HEK293 (cell line): ENCODE results near the gene SORBS2.

Source experiments
- CTCF ChIA-PET: fragments of 350-600 bp; formaldehyde crosslinking; extraction: SDS; loops from one replicate; lab custom pipeline; 2021; ENCODE audit warnings: antibody characterized with exemption; lab: Yijun Ruan, JAX
- POLR2A ChIA-PET: fragments of 300-600 bp; formaldehyde crosslinking; extraction: SDS; loops from one replicate; lab custom pipeline; 2020; ENCODE audit warnings: antibody characterized with exemption, inconsistent platforms; lab: Yijun Ruan, JAX
- H3K27ac ChIP-seq: fragments of 200-500 bp; sonication (Bioruptor generic); 2 replicates; pipeline ENCODE4 v1.5.1; 2014; ENCODE audit warnings: low read depth, low read length, control low read depth, inconsistent platforms; ENCODE audit errors: extremely low read depth
- H3K36me3 ChIP-seq, 2 experiments: fragments of 200-500 bp in 1 of 2; sonication (Bioruptor generic) in 1 of 2; 1 replicate in 1 of 2; 2 replicates in 1 of 2; pipeline ENCODE4 v1.5.1; 2014 to 2017; ENCODE audit warnings: inconsistent platforms in 2 of 2, low read length in 2 of 2; ENCODE audit not compliant: control insufficient read depth in 2 of 2, insufficient read depth in 1 of 2
- H3K4me1 ChIP-seq: fragments of 200-500 bp; sonication (Bioruptor generic); 2 replicates; pipeline ENCODE4 v1.5.1; 2014; ENCODE audit warnings: mild to moderate bottlenecking, low read length, inconsistent platforms; ENCODE audit not compliant: control insufficient read depth, insufficient read depth
- H3K4me3 ChIP-seq: 2 replicates; pipeline ENCODE4 v1.5.1; 2011; ENCODE audit warnings: low read depth, mild to moderate bottlenecking, control low read depth, low read length, moderate library complexity
- H3K9me3 ChIP-seq: fragments of 200-500 bp; sonication (Bioruptor generic); 2 replicates; pipeline ENCODE4 v1.5.1; 2014; ENCODE audit warnings: low read depth, low read length, inconsistent platforms; ENCODE audit not compliant: control insufficient read depth, insufficient read depth
- BCL11A ChIP-seq: fragments of 450-650 bp; formaldehyde crosslinking; IDR thresholded peaks from 2 replicates; pipeline ENCODE4 v1.5.1; 2016; ENCODE audit warnings: low read depth, missing biosample characterization, missing genetic modification characterization
- GFI1B ChIP-seq: fragments of 450-650 bp; formaldehyde crosslinking; IDR thresholded peaks from 2 replicates; pipeline ENCODE4 v1.5.1; 2016; ENCODE audit warnings: missing biosample characterization, missing genetic modification characterization
- PATZ1 ChIP-seq: fragments of 450-650 bp; formaldehyde crosslinking; IDR thresholded peaks from 2 replicates; pipeline ENCODE4 v1.5.1; 2016; ENCODE audit warnings: missing biosample characterization, missing genetic modification characterization
- RBAK ChIP-seq: fragments of 450-650 bp; formaldehyde crosslinking; IDR thresholded peaks from 2 replicates; pipeline ENCODE4 v1.5.1; 2016; ENCODE audit warnings: missing biosample characterization, missing genetic modification characterization
- REPIN1 ChIP-seq: fragments of 450-650 bp; formaldehyde crosslinking; IDR thresholded peaks from 2 replicates; pipeline ENCODE4 v1.5.1; 2017; ENCODE audit warnings: missing biosample characterization, missing genetic modification characterization, low read depth
- ZBTB1 ChIP-seq: fragments of 450-650 bp; formaldehyde crosslinking; IDR thresholded peaks from 2 replicates; pipeline ENCODE4 v1.5.1; 2016; ENCODE audit warnings: missing biosample characterization, missing genetic modification characterization
- ZBTB11 ChIP-seq: fragments of 450-650 bp; formaldehyde crosslinking; conservative IDR thresholded peaks from 2 replicates; pipeline ENCODE4 v1.5.1; 2016; ENCODE audit warnings: low read depth, missing biosample characterization, missing genetic modification characterization
- ZBTB17 ChIP-seq: fragments of 450-650 bp; formaldehyde crosslinking; IDR thresholded peaks from 2 replicates; pipeline ENCODE4 v1.5.1; 2016; ENCODE audit warnings: missing biosample characterization, missing genetic modification characterization
- ZBTB44 ChIP-seq: fragments of 450-650 bp; IDR thresholded peaks from 2 replicates; pipeline ENCODE4 v1.5.1; 2018; ENCODE audit warnings: missing biosample characterization, mild to moderate bottlenecking, missing genetic modification characterization
- ZFP3 ChIP-seq: fragments of 450-650 bp; formaldehyde crosslinking; IDR thresholded peaks from 2 replicates; pipeline ENCODE4 v1.5.1; 2016; ENCODE audit warnings: low read depth, missing biosample characterization, missing genetic modification characterization
- ZFP37 ChIP-seq: fragments of 450-650 bp; formaldehyde crosslinking; IDR thresholded peaks from 2 replicates; pipeline ENCODE4 v1.5.1; 2016; ENCODE audit warnings: missing biosample characterization, missing genetic modification characterization
- ZNF202 ChIP-seq: fragments of 450-650 bp; formaldehyde crosslinking; IDR thresholded peaks from 2 replicates; pipeline ENCODE4 v1.5.1; 2016; ENCODE audit warnings: missing biosample characterization, missing genetic modification characterization, borderline replicate concordance
- ZNF274 ChIP-seq, 2 experiments: fragments of 200-500 bp in 1 of 2; fragments of 450-650 bp in 1 of 2; sonication (Bioruptor generic) in 1 of 2; formaldehyde crosslinking in 1 of 2; IDR thresholded peaks; 2 replicates each; pipeline versions ENCODE4 v1.5.1 to v1.6.1; 2014 to 2016; ENCODE audit warnings: borderline replicate concordance in 1 of 2, inconsistent platforms in 1 of 2, low read length in 1 of 2, missing biosample characterization in 1 of 2, missing genetic modification characterization in 1 of 2
- ZNF416 ChIP-seq: fragments of 450-650 bp; formaldehyde crosslinking; IDR thresholded peaks from 2 replicates; pipeline ENCODE4 v1.5.1; 2016; ENCODE audit warnings: missing biosample characterization, missing genetic modification characterization
- ZNF560 ChIP-seq: fragments of 450-650 bp; formaldehyde crosslinking; IDR thresholded peaks from 2 replicates; pipeline ENCODE4 v1.5.1; 2017; ENCODE audit warnings: missing biosample characterization, missing genetic modification characterization, borderline replicate concordance
- ZNF585B ChIP-seq: fragments of 450-650 bp; formaldehyde crosslinking; IDR thresholded peaks from 2 replicates; pipeline ENCODE4 v1.5.1; 2016; ENCODE audit warnings: missing biosample characterization, missing genetic modification characterization
- ZXDB ChIP-seq: fragments of 450-650 bp; formaldehyde crosslinking; IDR thresholded peaks from 2 replicates; pipeline ENCODE4 v1.5.1; 2016; ENCODE audit warnings: missing biosample characterization, missing genetic modification characterization
- TF ChIP-seq, protein P1 (sequence below): fragments of 450-650 bp; formaldehyde crosslinking; IDR thresholded peaks from 2 replicates; pipeline ENCODE4 v1.5.1; 2016; ENCODE audit warnings: missing biosample characterization, missing genetic modification characterization

Gene SORBS2

DNA sequence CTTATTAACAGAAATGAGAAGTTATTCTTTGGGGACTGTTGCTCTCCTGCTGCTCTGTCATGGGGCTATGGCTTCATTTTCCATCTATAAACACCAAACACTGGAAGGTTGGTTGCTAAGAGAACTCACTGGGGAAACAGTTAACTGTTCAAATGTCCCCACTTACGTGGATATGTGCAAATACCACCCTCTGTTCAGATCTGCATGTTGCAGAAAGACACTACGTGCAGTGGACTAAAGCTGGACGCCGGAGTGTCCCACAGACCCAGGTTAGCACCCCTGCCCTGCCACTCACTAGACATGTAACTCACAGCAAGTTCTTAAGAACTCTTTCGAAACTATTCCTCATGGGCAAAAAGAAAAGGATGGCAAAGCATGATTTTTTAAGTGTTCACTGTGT lies 62.1 kb downstream of the SORBS2 start:
- ChIA-PET CTCF (no interaction called here), POLR2A (no interaction called here)
- no peak for TF ChIP-seq ZNF274 (IDR thresholded peaks at IDR 0.05; ENCODE audit: low read length)
- TF ChIP-seq ZNF274 (tag by site-specific recombination; IDR thresholded peaks at IDR 0.05; ENCODE audit: borderline replicate concordance) = no peak
- Histone ChIP-seq H3K4me1 (no peaks in the 10 kb centered on the region), H3K36me3 (no peaks in the 10 kb centered on the region), H3K4me3 (no peak overlapping the region), H3K27ac (no peak overlapping the region), H3K9me3 (no peaks in the 10 kb centered on the region)

DNA sequence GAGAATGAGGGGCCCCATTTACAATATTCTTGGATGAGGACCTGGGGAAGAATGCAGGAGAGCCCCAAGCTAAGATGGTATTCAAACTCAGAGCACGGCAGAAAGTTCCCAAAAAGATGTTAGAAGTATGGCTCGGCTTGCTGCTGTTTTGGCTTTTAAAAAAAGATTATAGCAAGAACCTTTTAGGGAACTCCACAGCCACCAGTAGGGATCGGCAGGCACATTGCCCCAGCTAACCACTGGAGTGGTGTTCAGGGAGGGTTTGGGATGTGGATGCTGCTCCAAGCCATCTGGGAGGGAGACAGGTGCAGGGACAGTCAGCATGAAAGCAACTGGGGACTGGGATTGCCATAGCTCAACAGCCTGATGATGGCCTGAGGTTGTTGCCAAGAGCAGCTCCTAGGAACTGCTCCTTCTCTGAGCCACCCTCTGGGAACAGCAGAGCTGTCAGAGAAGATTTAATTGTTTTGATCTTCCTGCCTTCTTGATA lies 63.0 kb downstream of the SORBS2 start:
- H3K36me3 ChIP-seq = no peaks in the 10 kb centered on the region
- H3K4me3 ChIP-seq = no peak overlapping the region
- POLR2A ChIA-PET = no interaction called here
- CTCF ChIA-PET = interaction anchor here (0.8 kb wide), 1 partner anchor 26 kb away, joined by 3 read pairs; no protein-coding TSS in a partner anchor
- no peaks in the 10 kb centered on the region for H3K4me1 ChIP-seq
- H3K27ac ChIP-seq = no peak overlapping the region
- TF ChIP-seq ZNF585B (tag by site-specific recombination) (no peak), BCL11A (tag by site-specific recombination) (no peak), REPIN1 (tag by site-specific recombination) (no peak), ZNF202 (tag by site-specific recombination) (no peak), ZFP3 (tag by site-specific recombination) (no peak), ZBTB1 (tag by site-specific recombination) (no peak), ZXDB (no peak), ZFP37 (tag by site-specific recombination) (no peak), GFI1B (tag by site-specific recombination) (no peak), ZNF416 (tag by site-specific recombination) (no peak), ZBTB11 (tag by site-specific recombination) (no peak), ZBTB17 (tag by site-specific recombination) (no peak), RBAK (no peak), ZBTB44 (no peak), PATZ1 (tag by site-specific recombination) (no peak), ZNF560 (tag by site-specific recombination) (no peak)
- TF ChIP-seq, protein P1, sequence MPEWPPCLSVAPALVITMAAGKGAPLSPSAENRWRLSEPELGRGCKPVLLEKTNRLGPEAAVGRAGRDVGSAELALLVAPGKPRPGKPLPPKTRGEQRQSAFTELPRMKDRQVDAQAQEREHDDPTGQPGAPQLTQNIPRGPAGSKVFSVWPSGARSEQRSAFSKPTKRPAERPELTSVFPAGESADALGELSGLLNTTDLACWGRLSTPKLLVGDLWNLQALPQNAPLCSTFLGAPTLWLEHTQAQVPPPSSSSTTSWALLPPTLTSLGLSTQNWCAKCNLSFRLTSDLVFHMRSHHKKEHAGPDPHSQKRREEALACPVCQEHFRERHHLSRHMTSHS (tag by site-specific recombination) = no peak
- H3K9me3 ChIP-seq = no peaks in the 10 kb centered on the region
